GM10248 (cell line): ENCODE results near the gene NEUROG1.
A peak's percentile ranks its signal among the peaks of the same experiment; 100 is the strongest.

Source experiments
- CTCF ChIA-PET: fragments of 300-600 bp; sonication (Branson Sonifier 250); formaldehyde crosslinking; extraction: SDS; loops from one replicate; lab custom pipeline; 2021; ENCODE audit warnings: antibody characterized with exemption; lab: Yijun Ruan, JAX
- POLR2A ChIA-PET: fragments of 350-650 bp; sonication (Branson Sonifier 250); formaldehyde crosslinking; extraction: SDS; loops from one replicate; lab custom pipeline; 2020; ENCODE audit warnings: antibody characterized with exemption; lab: Yijun Ruan, JAX
- DNase-seq: peaks from one replicate; pipeline ENCODE4 v3.0.0; 2012; ENCODE audit errors: extremely low spot score
- TF ChIP-seq, protein P1 (sequence below): IDR thresholded peaks from 2 replicates; pipeline ENCODE4 v1.5.1; 2012; ENCODE audit warnings: mild to moderate bottlenecking, low read depth; ENCODE audit errors: extremely low read depth, missing control alignments, control extremely low read depth

The NEUROG1 gene

DNA sequence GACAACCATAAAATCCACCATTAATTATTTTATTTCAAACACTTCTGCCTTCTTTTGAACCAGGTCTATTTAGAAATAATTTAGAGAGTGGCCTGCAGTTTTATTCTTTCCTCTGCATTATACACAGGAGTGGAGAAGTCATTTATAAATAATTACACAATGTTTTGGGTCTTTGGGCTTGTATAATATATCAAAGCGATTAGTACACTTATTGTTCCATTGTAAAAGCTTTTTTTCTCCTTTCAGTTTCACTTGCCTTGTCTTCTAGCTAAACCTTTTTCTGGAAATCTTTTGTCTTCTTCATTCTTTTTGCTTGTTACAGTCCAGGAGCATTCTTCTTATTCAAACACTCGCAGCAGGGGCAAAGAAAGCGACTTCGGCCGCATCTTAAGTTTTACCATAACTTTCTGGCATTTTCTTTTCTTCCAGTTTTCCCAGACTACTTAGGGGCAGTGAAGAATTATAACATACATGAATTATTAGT lies 7.3 kb upstream of the NEUROG1 start:
- POLR2A ChIA-PET, result no interaction called here
- TF ChIP-seq, protein P1, sequence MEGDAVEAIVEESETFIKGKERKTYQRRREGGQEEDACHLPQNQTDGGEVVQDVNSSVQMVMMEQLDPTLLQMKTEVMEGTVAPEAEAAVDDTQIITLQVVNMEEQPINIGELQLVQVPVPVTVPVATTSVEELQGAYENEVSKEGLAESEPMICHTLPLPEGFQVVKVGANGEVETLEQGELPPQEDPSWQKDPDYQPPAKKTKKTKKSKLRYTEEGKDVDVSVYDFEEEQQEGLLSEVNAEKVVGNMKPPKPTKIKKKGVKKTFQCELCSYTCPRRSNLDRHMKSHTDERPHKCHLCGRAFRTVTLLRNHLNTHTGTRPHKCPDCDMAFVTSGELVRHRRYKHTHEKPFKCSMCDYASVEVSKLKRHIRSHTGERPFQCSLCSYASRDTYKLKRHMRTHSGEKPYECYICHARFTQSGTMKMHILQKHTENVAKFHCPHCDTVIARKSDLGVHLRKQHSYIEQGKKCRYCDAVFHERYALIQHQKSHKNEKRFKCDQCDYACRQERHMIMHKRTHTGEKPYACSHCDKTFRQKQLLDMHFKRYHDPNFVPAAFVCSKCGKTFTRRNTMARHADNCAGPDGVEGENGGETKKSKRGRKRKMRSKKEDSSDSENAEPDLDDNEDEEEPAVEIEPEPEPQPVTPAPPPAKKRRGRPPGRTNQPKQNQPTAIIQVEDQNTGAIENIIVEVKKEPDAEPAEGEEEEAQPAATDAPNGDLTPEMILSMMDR, result no peak
- DNase-seq, result no peak
- CTCF ChIA-PET, result interaction anchor here (1.3 to 4.6 kb wide), 3 partner anchors 9 to 85 kb away, joined by 4 to 39 read pairs (median 8); no protein-coding TSS in a partner anchor

DNA sequence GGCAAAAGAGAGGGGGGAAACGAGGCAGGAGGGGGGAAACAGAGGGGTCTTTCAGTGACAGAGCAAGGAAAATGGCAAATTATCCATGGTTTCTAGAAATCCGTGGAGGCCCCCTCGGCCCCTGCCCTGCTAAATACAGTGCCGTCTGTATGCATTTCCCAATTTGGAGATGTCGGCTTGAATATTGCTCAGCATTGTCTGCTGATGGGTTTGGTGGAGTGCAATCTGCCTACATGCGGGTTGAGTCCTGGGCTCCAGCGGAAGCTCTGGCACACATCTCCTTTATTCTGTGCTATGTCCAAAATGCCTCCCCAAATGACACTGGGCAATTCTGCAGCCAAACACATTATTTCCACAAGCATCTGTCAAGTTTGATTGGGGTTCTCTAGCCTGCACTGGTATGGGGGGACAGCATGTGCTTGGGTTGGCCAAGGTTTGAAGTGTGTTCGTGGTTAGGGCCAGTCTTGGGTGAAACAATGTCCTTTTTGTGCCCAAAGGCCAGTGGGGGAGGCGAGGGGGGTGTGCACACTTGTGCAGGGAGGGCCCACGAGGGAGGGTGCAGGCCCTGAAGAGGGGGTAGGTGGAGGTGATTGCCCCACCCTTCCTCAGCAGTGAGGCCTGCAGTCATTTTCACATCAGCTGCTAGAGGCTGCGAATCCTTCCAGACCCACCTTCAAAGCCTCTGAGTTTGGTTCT lies 6.2 kb upstream of the NEUROG1 start:
- TF ChIP-seq, protein P1, result no peak
- CTCF ChIA-PET, result interaction anchor here (1.0 to 4.6 kb wide), 6 partner anchors 10 to 85 kb away, joined by 3 to 39 read pairs (median 4); no protein-coding TSS in a partner anchor
- POLR2A ChIA-PET, result no interaction called here
- no peak for DNase-seq

DNA sequence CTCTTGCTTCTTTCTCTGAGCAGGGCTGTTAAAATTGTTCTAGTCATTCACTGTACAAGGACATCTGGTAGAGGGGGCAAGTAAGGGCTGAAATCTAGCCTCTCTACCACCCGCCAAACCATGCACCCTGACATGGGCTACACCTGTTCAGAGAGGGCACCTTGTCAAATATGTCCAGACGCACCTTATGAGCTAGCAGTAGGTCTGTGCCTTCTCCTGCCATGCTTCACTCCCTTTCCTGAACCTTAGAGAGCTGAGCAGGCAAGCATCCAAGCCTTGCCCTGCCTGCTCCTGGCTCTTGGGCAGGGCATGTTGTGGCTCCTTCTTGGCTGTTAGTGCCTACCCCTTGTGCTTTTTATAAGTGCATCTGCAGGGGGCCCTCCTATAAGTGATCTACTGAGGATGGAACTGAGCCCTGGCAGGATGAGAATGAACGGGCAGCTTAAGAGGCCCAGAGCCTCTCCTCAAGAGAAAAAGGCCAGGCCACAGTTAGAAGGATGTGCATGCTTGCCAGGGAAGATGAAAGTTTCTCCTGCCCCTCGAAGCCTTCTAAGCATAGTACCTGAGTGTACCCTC lies 3.8 kb upstream of the NEUROG1 start:
- TF ChIP-seq, protein P1, result no peak
- POLR2A ChIA-PET, result no interaction called here
- DNase-seq, result peak; percentile 8
- CTCF ChIA-PET, result interaction anchor here (2.0 to 4.6 kb wide), 2 partner anchors 12 to 26 kb away, joined by 8 to 39 read pairs; no protein-coding TSS in a partner anchor

DNA sequence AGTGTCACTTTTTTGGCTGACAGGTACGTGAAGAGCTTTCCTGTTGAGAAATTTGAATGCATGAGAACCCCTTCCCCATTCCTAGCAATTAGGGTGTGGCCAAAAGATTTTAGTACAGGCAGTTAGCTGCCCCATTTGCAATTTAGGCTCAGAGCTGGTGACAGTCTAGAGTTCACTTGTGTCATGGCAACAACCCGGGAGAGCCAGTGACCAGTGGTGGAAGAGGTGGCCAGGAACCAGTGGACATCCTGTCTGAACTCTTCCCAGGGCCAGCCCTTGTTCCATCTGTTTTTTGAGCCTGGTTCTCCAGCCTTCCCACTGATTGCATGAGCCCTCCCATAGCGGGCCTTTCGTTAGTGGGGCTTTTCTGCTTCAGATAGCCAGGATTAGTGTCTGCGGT lies 2.5 kb upstream of the NEUROG1 start:
- CTCF ChIA-PET, result interaction anchor here (1.4 to 2.4 kb wide), 4 partner anchors 15 to 80 kb away, joined by 6 to 8 read pairs (median 6); no protein-coding TSS in a partner anchor
- POLR2A ChIA-PET, result no interaction called here
- peak; percentile 5 for DNase-seq
- TF ChIP-seq, protein P1, result no peak

DNA sequence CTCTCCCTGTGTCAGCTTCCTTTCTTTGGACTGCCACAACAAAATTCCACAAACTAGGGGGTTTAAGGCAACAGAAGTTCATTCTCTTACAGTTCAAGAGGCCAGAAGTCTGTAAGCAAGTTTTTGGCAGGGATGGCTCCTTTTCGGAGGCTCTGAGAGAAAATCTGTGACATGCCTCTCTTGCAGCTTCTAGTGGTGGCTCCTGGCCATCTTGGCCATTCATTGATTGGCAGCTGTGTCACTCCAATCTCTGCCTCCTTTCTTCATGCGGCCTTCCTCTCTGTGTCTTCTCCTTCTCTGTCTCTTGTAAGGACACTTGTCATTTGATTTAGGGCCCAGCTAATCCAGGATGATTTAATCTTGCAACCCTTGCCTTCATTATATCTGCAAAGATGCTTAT lies 2.0 kb upstream of the NEUROG1 start:
- ChIA-PET CTCF (interaction anchor here (1.4 to 2.4 kb wide), 4 partner anchors 15 to 80 kb away, joined by 6 to 8 read pairs (median 6); no protein-coding TSS in a partner anchor), POLR2A (no interaction called here)
- TF ChIP-seq, protein P1, result no peak
- peak; percentile 7 for DNase-seq

DNA sequence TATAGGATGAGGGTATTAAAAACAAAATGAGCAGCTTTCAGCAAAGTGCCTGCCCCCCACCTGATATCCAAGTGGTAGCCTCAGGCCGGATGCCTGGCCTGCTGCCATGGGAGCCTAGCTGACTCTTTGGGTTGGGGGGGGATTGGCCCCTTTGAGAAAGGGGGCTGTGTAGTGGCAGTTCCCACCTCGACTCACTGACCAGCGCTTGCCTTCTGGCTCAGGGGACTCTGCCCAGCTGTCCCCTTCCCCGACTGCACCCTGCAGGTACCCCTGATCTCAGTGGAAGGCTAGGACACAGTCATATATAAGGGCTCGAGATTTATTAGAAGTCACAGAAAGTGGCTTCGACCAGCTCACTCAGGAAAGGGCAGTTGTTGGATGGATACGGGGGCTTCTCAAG lies 1.5 kb upstream of the NEUROG1 start:
- CTCF ChIA-PET, result interaction anchor here (1.4 to 2.4 kb wide), 4 partner anchors 16 to 79 kb away, joined by 6 to 8 read pairs (median 6); no protein-coding TSS in a partner anchor
- TF ChIP-seq, protein P1, result no peak
- POLR2A ChIA-PET, result no interaction called here
- DNase-seq, result peak; percentile 6
